HG03432 (cell line): ENCODE measurements around the gene PLPPR1.

ENCODE experiments used
- ATAC-seq: cut with Tn5 transposase; IDR thresholded peaks from one replicate; pipeline ENCODE4 v1.9.1; 2021; ENCODE audit warnings: mild to moderate bottlenecking, moderate library complexity; ENCODE audit not compliant: unreplicated experiment

PLPPR1 gene

GRCh38 chr9:101047848-101048397, 19.4 kb downstream of the PLPPR1 start:
- ATAC-seq: no peak

GRCh38 chr9:101050650-101051049, 22.1 kb downstream of the PLPPR1 start:
- no peak for ATAC-seq

- no peak for ATAC-seq
Measured at GRCh38 chr9:101054657-101055056, 26.1 kb downstream of the PLPPR1 start.

GRCh38 chr9:101055516-101055915, 27.0 kb downstream of the PLPPR1 start:
- no peak for ATAC-seq

- no peak for ATAC-seq
Measured at GRCh38 chr9:101062686-101063085, 34.2 kb downstream of the PLPPR1 start.

GRCh38 chr9:101063192-101063591, 34.7 kb downstream of the PLPPR1 start:
- ATAC-seq: no peak

GRCh38 chr9:101064206-101064605, 35.7 kb downstream of the PLPPR1 start:
- ATAC-seq: no peak

GRCh38 chr9:101065930-101066329, 37.4 kb downstream of the PLPPR1 start:
- ATAC-seq: no peak

GRCh38 chr9:101068696-101069095, 40.2 kb downstream of the PLPPR1 start:
- no peak for ATAC-seq

GRCh38 chr9:101072259-101072658, 43.7 kb downstream of the PLPPR1 start:
- ATAC-seq: no peak

GRCh38 chr9:101073122-101073521, 44.6 kb downstream of the PLPPR1 start:
- no peak for ATAC-seq

GRCh38 chr9:101081641-101082040, 53.1 kb downstream of the PLPPR1 start:
- no peak for ATAC-seq

GRCh38 chr9:101083448-101084202, 55.1 kb downstream of the PLPPR1 start:
- no peak for ATAC-seq

- ATAC-seq: no peak
Measured at GRCh38 chr9:101087426-101087825, 58.9 kb downstream of the PLPPR1 start.

- no peak for ATAC-seq
Measured at GRCh38 chr9:101092922-101093321, 64.4 kb downstream of the PLPPR1 start.

- ATAC-seq: no peak
Measured at GRCh38 chr9:101093620-101094019, 65.1 kb downstream of the PLPPR1 start.

- ATAC-seq: no peak
Measured at GRCh38 chr9:101094686-101095085, 66.2 kb downstream of the PLPPR1 start.

GRCh38 chr9:101097210-101097609, 68.7 kb downstream of the PLPPR1 start:
- no peak for ATAC-seq

GRCh38 chr9:101098392-101098791, 69.9 kb downstream of the PLPPR1 start:
- no peak for ATAC-seq

- ATAC-seq: no peak
Measured at GRCh38 chr9:101114317-101114716, 85.8 kb downstream of the PLPPR1 start.

- no peak for ATAC-seq
Measured at GRCh38 chr9:101115102-101115501, 86.6 kb downstream of the PLPPR1 start.

GRCh38 chr9:101117161-101117560, 88.6 kb downstream of the PLPPR1 start:
- ATAC-seq: no peak
